HG03460 (cell line): ENCODE data around the gene SNAPC2.
"Not testable (repeated sequence)": the region's sequence is repeated elsewhere in the genome, so short reads cannot be mapped to it uniquely, and the experiment has no call there.

Experiments
- ATAC-seq: cut with Tn5 transposase; IDR thresholded peaks from one replicate; pipeline ENCODE4 v1.9.1; 2021; ENCODE audit not compliant: unreplicated experiment

The SNAPC2 gene

DNA sequence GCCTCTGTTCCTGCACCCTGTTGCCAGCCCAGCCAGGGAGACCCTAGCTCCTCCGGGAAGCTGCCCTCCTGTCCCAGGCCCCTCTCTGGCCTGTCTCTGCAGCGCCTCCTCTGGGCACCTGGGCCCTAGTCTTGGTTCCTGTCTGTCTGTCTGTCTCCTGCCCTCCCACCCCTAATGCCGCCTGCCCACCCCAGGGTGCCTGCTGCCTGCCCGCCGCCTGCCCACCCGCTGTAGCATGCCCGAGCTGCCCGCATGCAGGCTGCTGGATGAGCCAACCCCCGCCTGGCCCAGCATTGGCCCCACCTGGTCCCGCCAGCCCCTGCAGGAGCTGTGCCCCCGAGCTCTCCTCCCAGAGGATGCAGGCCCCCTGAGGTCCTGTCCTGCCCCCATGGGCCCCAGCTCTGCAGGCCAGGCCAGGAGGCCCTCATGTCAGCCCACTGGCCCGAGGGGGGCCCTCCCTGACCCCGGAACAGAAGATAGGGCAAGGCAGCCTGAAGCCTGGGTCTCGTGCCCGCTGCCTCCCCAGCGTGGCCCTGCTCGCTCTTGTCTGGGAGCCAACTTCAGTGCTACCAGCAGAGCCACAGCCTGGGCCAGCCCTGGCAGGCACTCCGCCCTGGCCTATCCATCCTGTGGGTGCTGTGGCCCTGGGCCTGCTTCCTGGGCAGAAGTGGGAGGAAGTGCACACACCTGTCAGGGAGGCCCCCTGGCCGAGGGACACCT is 11.2 kb upstream of the SNAPC2 start:
- ATAC-seq = no peak

DNA sequence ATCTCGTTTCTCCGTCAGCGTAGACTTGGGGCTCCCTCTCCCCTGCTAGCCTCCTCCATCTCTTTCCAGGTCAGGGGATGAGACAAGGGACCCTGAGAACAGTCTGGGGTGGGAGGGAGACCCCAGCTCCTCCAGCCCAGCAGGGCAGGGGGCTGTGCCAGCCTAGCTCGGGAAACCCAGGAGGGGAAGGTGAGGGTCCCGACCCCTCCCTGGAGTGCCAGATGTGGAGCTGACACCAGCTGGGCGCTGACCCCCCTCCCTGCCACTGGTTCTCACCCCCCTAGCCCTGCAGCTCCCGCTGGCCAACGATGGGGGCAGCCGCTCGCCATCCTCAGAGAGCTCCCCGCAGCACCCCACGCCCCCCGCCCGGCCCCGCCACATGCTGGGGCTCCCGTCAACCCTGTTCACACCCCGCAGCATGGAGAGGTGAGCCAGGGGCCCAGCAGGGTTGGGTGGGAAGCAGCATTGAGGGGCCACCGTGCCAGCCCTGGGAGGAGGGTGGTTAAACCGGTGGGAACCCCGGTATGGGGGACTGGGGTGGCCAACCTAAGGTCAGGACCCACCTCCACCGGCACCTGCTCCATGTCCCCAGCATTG is 10.6 kb upstream of the SNAPC2 start:
- ATAC-seq = no peak

- no peak for ATAC-seq
Measured at GRCh38 chr19:7910321-7911161, 9.6 kb upstream of the SNAPC2 start.

DNA sequence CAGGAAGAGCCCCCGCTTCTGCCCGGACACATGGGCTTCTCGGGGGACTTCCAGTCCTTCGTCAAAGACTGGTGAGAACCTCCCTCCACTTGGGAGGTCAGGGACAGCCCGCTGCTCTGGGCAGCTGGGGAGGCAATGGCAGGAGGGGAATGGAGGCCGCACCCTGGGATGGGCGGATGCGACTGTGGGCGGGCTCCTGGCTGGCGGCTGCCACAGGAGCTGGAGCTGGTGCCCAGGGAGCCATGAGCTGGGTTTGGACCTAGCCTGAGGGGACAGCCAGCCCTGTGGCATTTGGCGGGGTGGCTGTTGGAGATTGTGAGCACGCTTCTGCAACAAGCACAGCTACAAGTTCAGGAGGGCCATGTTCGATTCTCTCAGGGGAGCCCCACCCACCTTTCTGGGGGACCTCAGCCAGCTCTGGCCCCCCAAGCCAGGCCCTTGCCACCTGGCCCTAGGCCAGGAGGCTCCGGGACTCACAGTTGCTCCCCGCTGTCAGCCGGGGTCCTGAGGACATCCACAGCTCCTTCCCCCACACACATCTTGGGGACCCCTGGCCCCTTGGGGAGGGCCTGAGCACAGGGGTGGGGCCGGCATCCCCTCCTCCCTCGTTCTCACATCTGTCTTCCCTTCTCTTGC is 8.5 kb upstream of the SNAPC2 start:
- ATAC-seq = no peak

DNA sequence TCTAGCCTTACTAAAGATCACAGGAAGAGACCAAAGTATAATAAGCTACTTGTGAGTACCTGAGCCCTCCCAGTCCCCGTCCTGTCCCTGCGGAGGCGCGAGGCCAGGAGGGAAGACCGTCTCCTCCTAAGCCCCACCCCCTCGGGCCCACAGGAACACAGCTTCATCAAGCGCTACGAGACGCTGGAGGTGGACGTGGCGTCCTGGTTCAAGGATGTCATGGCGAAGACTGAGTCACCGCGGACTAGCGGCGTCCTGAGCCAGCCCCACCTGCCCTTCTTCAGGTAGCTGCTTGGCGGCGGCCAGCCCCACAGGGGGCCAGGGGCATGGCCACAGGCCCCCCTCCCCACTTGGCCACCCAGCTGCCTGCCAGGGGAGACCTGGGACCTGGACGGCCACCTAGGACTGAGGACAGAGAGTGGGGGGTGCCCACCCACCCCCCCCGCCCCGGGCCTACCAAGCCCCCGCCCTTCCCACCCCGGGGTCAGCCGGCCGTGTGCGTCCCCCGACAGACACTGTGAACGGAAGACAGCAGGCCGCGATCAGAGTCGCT is 7.9 kb upstream of the SNAPC2 start:
- ATAC-seq = no peak

GRCh38 chr19:7912697-7913564 is 7.2 kb upstream of the SNAPC2 start:
- ATAC-seq = no peak

GRCh38 chr19:7913652-7914051 is 6.5 kb upstream of the SNAPC2 start:
- no peak for ATAC-seq

- no peak for ATAC-seq
Measured at GRCh38 chr19:7914099-7914498, 6.0 kb upstream of the SNAPC2 start.

DNA sequence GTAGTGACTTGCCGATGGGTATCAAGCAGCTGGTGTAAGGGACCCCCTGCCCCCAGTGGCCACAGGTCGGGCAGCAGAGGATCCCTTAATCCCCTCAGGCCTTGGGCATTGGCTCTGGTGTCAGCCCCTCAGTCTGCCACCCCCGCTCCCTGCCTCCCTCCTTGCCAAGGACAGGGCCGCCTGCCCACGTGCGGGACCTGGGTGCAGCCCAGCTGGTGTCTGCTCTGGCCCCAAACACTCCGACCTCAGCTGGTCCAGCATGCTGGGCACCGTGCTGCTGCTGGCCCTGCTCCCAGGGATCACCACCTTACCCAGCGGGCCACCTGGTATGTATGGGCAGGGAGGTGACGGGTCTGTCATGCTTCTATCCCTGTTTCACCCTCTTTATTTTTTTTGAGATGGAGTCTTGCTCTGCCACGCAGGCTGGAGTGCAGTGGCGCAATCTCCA is 5.5 kb upstream of the SNAPC2 start, which contains the start of gene TGFBR3L:
TGFBR3L (plus strand) TSS at position 233 of the 448 bp plus-strand sequence.
- no peak for ATAC-seq

DNA sequence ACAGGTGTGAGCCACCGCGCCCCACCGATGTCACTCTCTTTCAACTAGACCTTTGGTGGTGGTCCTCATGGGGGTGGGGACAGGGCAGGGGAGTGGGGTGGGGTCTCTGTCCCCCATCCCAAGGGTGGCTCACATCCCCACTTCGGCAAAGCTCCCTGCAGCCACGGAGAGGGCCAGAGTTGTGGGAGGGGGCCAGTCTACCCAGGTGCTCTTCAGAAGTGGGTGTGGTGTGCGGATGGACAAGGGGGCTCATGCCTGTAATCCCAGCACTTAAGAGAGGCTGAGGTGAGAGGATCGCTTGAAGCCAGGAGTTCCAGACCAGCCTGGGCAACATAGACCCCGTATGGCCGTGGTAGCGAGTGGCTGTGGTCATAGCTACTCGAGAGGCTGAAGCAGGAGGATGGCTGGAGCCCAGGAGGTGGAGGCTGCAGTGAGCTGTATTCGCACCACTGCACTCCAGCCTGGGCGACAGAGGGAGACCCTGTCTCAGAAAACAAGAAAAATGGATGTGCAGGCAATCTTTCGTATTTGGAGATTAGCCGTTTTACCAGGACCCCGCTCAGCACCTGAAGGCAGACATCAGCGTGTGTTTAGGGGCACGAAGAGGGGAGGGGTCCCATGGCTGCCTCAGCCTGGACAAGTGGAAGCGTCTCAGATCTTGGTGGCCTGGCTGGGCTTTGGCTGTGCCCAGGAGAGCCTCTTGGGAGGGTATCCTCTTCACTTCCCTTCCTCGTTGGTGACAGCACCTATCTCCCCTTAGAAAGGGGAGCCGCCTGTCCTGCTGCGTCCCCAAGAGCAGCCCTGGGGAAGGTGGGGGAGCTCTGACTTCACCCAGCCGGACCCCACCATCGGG is 4.7 kb upstream of the SNAPC2 start:
- no peak for ATAC-seq

GRCh38 chr19:7916103-7916954 is 3.8 kb upstream of the SNAPC2 start:
- ATAC-seq = no peak

GRCh38 chr19:7916955-7917266 is 3.2 kb upstream of the SNAPC2 start:
- ATAC-seq = no peak

- ATAC-seq = no peak
Measured at GRCh38 chr19:7917267-7918061, 2.7 kb upstream of the SNAPC2 start.

DNA sequence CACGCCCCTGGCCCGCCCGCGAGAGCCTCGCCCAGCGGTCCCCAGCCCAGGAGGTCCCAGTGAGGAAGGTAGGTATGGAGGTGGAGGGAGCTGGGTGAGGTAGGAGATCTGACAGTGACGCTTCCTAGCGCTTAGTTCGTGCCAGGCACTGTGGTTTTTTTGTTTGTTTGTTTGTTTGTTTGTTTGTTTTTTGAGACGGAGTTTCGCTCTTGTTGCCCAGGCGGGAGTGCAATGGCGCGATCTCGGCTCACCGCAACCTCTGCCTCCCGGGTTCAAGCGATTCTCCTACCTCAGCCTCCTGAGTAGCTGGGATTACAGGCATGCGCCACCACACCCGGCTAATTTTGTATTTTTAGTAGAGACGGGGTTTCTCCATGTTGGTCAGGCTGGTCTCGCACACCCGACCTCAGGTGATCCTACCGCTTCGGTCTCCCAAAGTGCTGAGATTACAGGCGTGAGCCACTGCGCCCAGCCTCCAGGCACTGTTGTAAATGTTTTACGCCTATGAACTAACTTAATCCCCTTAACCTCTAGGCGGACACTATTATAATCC is 2.0 kb upstream of the SNAPC2 start:
- not testable (repeated sequence) for ATAC-seq

GRCh38 chr19:7918615-7919421 is 1.3 kb upstream of the SNAPC2 start:
- no peak for ATAC-seq

GRCh38 chr19:7920519-7921301 is 572 bp downstream of the SNAPC2 start:
- peak; percentile 31 for ATAC-seq
